GM20000 (cell line): ENCODE data around the gene SPOCK2.

Experiments
- DNase-seq: peaks from one replicate; pipeline ENCODE4 v3.0.0; 2012; ENCODE audit warnings: low spot score
- TF ChIP-seq, protein P1 (sequence below): IDR thresholded peaks from 2 replicates; pipeline ENCODE4 v1.5.1; 2012; ENCODE audit warnings: mild to moderate bottlenecking, control low read depth; ENCODE audit errors: extremely low read depth, missing control alignments

The SPOCK2 gene

DNA sequence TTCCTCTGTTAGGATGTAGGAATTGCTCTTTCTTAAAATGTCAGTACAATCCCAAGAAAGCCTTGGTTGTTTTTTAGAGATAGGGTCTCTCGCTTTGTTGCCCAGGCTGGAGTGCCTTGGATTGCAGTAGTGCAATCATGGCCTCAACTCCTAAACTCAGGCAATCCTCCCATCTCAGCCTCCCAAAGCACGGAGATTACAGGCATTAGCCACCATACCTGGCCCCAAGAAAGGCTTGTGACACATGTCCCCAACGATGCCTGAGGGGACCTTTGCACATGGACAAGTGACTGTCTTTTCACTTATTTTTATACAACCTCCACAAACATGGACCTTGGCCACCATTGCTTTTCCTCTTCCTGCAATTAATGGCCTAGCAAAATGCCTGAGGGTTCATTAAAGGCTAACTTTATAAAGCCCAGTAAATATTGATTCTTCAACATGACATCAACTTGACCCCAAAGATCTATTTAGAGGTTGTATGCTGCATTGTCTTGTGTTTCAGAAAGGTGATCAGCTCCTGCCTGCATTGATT, 10.0 kb upstream of the SPOCK2 start:
- DNase-seq, result no peak

DNA sequence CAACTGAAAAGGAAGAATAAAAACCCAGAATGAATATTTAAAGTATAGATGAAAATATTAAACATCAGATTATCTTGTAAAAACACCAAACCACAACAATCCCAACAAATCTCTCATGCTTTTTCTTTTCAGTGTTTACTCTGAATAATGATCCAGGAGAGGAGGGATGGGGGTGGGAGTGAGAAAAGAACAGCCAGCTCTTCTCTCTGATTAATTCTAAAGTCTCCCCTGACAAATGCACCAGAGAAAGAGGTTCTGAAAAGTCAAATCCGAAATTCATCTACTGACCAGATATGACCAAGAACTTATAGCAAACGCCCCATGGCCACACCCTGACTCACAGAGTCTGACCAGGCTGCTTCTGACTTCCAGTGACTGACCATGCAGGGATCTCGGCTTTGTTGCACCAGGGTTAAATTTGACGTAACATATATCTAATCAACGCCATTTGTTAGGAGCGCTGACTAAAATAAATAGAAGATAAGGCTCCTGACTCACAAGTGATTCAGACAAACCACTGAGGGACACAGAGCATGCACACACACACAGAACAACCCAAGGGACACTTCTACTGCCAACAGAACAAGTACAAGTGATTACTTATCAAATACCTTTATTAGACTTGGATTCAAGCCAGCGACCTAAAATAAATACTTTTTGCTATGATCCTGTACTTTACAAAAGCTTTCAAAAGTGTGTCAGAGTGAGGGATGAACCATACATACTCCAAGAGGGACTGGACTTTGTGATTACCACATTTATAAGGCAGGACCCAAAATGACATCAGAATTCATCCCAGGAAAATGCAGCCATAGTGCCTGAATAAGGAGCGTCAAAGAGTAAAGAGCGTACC, 9.3 kb upstream of the SPOCK2 start:
- DNase-seq, result no peak
- TF ChIP-seq, protein P1, sequence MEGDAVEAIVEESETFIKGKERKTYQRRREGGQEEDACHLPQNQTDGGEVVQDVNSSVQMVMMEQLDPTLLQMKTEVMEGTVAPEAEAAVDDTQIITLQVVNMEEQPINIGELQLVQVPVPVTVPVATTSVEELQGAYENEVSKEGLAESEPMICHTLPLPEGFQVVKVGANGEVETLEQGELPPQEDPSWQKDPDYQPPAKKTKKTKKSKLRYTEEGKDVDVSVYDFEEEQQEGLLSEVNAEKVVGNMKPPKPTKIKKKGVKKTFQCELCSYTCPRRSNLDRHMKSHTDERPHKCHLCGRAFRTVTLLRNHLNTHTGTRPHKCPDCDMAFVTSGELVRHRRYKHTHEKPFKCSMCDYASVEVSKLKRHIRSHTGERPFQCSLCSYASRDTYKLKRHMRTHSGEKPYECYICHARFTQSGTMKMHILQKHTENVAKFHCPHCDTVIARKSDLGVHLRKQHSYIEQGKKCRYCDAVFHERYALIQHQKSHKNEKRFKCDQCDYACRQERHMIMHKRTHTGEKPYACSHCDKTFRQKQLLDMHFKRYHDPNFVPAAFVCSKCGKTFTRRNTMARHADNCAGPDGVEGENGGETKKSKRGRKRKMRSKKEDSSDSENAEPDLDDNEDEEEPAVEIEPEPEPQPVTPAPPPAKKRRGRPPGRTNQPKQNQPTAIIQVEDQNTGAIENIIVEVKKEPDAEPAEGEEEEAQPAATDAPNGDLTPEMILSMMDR, result no peak

More for the DNA sequence above, 10.0 kb upstream of the SPOCK2 start:
- TF ChIP-seq, protein P1, result no peak

DNA sequence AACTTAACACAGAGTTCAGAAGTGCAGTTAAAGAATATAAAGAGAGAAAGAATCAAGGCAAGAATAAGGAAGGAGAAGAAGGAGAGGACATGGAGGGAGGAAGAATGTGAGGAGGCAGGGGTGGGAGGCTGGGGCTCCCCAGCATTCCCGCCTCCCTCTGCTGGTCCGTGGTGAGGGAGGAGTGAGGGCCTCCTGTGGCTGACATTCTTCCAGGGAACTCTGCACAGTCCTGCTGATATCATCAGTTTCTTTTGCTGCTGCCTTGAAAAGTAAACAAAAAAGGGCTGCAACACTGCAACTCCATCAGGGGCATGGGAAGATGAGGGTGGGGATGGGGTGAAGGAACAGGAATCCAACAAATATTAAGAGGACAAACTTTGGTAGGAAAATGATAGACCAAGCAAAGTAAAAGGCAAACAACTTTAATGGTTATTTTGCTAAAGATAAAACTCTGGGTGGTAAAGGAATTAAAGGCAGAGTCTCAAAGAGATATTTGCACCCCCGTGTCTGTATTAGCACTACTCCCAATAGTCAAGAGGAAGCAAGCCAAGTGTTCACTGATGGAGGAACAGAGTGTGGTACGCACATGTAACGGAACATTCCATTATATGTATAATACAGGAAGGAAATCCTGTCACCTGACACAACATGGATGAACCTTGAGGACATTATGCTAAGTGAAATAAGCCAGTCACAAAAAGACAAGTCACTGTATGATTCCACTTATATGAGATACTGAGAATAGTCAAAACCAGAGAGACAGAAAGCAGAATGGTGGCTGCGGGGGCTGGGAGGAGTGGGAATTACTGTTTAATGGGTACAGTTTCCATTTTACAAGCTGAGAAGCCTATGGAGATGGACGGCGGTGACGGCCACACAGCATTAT, 8.0 kb upstream of the SPOCK2 start:
- DNase-seq, result no peak
- TF ChIP-seq, protein P1, result no peak

DNA sequence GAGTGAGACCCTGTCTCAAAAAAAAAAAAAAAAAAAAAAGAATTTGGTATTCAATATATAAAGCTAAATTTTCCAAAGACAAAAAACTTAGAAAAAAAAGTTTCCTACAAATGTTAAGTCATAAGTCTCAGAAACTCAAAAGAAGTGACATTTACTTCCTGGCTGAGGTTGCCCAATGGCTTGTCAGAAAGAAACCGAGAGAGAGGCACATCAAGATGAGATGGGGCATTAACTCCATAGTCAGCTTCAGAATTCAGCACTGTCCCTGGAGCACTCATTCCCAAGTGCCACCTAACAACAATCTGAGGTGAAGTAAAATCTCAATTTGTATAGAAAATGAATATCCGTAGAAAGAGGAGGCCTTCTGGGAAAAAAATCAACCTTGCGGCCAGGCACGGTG, 6.8 kb upstream of the SPOCK2 start:
- TF ChIP-seq, protein P1, result no peak
- no peak for DNase-seq

DNA sequence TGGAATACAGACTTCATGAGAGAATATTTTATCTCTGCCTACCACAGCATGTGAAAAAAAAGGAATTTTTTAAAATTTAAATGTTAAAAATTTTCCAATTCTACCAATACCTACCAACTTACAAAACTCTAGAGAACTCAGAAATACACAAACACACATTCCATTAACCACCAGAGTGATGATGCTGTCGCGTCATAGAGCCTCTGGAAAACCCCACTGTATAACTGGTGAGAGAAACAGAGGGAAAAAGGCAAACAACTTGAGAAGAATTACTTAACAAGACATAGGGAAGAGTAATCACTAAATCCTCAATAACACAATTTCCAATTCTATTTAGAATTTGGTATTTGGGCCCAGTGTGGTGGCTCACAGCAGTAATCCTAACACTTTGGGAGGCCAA, 6.2 kb upstream of the SPOCK2 start:
- TF ChIP-seq, protein P1, result no peak
- no peak for DNase-seq

DNA sequence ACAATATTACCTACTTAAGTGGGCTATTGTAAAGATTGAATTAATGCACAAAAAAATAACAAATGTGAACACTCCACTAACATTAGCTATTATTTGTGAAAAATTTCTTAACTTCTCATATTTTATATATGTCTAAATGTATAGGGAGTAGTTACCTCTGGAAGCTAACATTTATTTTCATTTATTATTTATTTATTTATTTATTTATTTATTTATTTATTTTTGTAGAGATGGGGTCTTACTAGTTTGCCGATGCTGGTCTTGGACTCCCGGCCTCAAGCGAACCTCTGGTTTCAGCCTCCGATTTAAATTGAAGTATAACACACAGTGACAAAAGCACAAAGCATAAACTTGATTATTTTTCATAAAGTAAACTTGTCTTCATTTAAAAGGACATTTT, 5.1 kb upstream of the SPOCK2 start:
- no peak for DNase-seq
- TF ChIP-seq, protein P1, result no peak

DNA sequence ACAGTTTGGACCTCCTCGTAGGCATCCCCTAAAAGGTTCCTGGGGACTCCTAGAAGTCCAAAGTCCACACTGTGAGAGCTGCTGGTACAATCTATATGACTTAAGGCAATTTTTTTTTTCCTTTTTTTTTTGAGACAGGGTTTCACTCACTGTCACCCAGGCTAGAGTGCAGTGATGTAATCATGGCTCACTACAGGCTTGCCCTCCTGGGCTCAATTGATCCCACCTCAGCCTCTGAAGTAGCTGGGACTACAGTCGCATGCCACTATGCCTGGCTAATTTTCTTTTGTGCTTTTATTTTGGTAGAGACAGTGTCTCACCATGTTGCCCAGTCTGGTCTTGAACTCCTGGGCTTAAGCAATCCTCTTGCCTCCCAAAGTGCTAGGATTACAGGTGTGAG, 4.6 kb upstream of the SPOCK2 start:
- DNase-seq, result no peak
- TF ChIP-seq, protein P1, result no peak
